GM21529 (cell line): ENCODE measurements around the gene SEMA3A.

Experiments
- ATAC-seq: cut with Tn5 transposase; IDR thresholded peaks from one replicate; pipeline ENCODE4 v1.9.1; 2021; ENCODE audit not compliant: unreplicated experiment

The SEMA3A gene

DNA sequence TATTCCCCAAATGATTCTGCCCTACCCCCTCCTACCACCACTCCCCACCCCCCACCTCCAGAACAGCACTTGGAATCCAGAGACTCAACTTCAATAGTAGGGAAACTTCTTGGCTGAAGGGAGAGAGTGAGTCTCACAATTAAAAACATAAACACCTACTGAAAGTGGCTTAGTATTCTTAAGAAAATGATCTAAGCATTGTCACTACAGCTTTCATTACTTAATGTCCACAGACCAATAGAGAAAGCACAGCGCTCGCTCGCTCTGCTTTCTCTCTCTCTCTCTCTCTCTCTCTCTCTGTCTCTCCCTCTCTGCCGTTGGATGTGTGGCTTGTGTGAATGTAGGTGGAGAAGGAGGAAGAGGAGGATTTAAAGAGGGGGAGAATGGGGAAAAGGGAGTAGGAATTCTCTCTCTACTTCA, 1.5 kb upstream of the SEMA3A start:
- no peak for ATAC-seq

DNA sequence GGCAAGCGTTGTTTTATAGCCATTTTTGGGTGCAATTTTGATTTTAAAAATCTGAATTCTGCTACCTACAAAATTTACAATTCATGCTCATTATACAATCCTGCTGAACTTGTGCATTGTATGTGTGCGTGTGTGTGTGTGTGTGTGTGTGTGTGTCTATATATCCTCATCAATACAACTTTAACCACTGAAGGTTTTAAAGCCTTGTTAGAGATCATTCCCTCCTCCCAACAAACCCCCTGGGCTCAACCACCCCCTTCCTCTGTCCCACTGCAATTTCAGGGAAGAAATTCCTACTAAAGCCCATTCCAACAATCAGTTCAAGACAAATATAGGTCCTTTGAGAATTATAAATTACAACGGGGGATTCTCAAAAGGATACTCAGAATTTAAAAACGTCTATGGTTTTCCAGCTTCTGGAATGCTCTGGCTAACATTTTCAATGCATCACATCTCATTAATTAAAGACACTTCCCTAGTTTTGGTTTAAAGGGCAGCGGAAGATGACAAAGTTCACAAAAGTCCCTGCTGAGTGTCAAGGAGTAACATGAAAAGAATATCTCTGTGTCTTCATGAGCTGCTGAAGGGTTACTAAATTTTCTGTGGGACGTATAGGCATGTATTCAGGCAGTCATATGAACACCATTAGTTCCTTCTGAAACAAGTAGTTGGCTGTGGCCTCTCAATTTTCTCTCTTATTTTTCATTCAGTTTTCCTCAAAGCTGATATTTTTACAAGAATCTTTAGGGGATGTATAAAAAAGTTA, 889 bp upstream of the SEMA3A start:
- ATAC-seq, result no peak

DNA sequence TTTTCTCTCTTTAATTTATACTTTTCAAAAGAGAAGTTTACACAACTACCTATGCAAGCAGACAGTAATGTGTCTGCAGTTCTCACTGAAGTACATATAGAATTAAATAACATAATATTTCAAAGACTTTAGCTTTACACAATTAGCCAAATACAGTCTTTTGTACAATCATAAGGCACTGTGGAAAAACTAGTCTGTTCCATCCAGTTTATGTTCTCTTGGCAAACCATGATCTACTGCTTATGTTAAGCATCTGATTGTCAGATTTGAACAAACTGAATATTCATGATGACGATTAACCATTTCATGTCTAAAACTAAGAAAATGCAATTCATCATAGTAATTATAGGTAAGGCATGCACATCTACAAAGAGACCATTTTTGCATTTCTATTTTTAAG, 842 bp downstream of the SEMA3A start:
- no peak for ATAC-seq

DNA sequence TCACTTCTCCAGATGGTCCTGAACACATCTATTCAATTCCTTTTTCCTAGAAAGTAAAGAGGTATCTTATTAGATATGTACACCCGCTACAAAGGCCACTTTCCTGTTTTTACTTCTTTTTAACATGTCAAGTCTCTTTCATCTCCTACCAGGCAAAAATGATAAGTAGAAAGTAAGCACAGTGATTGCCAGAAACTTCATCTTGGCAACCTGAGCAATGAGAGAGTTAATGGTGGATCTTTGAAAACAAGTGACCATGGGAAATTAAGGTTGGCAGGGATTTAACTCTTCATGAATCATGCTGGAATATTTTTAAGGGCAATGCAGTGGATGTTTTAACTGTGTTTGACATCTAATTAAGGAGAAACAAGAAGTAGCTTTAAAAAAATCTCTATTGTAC, 2.7 kb downstream of the SEMA3A start:
- ATAC-seq, result no peak

DNA sequence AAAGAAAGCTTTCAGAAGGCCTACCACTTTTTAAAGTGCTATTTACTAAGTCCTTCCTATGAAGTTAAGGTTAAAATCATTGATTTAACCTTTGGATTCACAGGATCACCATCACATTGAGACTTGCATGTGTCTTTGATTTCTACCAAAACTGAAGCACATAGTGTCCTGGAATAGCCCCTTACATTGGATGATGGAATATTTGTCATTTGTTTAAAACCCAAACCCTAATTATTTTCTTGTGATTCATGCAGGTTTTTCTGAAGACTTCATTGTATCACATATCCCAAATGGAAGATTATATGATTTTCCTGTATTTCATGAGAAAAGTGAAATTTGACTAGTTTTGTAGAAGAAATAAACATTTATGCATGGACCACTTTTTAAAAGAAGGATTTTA, 3.3 kb downstream of the SEMA3A start:
- ATAC-seq, result no peak

DNA sequence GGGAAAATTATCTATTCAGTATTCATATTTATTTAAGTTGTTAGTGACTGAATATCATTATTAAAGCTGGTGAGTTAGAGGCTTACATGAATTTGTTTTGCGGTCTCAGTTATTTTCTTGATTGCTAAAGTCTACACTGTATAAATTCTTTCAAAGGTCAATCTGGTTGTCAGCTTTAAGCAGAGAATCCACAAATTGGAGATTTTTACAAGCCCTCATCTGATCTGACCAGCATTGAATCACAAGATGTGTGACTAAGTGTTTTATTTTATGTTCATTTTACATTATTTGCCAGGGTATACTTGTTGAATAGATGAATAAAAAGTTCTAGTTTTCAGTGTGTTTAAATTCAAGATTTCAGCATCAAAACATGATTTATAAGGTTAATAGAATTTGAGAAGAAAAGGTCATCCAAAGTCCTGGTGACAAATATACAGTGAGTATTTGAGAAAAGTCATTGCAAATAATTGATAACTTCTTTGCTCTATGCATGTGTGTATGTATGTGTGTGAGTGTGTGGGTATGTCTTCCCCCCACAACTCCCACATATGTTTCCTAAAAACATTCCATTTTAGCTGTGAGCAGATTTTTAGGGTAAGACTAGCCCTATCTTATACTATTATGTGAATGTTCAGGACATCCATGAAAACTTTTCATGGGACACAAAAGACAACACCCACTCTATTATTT, 4.4 kb downstream of the SEMA3A start:
- no peak for ATAC-seq

DNA sequence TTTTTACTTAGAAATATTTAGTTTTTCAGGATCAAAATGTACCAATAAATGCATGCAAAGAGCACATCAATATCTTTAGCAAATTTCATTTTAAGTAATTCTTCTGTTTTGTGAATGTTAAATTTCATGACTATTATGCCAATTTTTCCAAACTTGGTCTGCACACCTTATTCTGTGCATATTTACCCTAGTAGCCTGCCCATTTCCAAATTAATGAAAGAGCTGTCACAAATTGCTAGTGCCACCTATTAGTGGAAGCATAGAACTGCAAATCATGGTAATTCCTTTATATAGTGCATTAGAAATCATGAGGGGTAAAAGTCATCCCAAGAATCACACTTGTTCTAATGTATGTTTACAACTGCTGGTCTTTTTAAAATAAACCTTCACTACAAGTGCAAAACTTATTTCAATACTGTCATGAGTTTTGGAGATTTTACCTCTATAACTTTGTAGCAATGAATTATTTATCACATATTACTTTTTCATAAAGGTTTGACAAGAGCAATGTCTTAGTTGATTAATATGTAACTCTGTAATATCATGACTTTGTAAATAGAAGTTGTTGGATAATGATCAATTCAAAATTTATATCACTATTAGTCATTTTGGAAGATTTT, 5.7 kb downstream of the SEMA3A start:
- no peak for ATAC-seq

DNA sequence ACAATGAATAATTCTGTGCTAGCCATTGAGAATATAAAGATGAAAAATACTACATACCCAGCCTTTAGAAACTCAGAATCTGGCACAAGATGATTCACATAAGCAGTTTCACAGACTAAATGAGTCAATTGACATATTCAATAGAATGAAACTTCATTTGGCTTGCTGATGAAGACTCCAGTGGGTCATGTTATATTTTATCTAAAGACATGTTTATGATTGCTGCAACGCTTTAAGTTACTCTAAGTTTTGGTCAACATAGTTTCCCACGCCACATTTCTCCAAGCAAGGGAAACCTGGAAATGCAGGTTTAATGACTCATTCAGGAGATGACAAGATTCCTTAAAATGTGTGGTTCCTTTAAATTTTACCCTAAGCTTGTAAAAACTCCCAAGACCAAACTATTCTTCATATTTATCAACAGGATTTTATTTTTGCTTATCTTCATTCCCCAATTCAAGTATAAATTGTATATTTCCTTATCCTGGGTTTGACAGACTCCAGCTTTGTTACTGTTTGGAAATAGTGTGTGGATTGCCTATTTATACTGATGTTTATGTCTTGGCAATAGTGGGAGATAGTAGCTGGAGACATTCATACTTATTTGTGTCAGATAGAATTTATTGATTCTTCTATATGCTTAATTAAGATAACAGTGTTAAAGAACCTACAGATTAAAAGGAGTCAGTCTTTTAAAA, 6.6 kb downstream of the SEMA3A start:
- ATAC-seq, result no peak

DNA sequence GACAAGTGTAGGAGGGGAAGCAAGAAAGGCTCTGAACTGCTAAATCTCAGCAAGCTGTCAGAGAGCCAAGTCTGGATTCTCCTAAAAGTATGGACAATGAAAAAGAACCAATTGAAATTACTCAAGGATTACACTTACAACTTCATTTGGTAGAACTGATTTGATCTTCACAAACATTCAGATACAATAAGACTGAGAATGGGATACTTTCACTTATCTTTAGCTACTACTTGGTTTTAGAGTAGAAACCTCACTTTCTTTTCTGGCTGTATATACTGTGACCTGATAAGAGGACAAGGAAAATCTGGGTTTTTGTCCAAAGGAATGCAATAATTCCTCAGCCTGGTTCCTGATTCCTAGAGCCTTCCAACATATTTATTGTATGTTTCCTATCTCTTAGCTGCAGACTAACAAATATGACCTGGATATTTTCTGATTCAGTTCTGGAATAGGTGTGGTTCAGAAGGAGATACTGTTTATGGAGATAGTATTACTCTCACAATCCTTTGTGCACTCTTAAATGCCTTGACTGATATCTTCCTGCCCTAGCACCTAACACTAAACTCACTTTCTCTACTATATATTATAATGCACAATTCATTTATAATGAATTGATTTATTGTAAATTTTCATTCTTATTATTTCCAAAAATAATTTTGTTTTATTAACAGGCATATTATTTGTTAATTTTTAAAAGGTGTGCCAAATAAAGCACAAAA, 7.3 kb downstream of the SEMA3A start:
- ATAC-seq, result no peak

DNA sequence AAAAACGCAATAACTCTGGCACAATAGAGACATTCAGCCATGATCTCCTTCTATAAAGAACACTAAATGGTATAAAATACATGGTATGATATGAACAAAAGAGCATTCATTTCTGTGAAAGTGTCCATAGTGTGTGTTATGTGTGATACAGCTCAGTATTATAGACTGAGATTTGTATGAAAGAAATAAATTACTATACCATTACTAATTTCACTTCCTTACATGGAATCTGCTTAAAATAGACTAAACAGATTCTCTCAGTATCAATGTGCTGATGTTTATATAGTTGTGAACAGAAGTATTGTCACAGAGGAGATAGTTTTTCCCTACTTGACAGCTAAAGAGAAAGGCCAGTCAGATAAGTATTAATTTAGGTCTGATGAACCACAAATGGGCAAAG, 10.8 kb downstream of the SEMA3A start:
- no peak for ATAC-seq

DNA sequence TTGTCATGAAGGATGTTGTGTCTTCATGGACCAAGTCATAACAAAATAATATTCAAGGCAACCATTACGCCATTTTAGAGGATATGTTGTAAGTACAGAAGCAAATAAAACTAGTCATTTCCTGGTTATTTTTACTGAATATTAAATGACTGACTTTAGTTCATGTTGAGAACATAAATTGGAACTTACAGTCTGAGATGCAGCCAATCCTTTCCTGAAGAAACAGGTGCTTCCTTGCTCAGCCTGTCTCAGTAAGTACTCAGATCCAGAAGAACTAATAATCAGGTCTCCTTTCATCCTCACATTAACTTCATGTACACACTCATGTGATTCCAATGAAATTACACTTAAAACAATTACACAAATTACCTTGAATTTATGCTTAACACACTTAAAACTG, 12.3 kb downstream of the SEMA3A start:
- no peak for ATAC-seq

DNA sequence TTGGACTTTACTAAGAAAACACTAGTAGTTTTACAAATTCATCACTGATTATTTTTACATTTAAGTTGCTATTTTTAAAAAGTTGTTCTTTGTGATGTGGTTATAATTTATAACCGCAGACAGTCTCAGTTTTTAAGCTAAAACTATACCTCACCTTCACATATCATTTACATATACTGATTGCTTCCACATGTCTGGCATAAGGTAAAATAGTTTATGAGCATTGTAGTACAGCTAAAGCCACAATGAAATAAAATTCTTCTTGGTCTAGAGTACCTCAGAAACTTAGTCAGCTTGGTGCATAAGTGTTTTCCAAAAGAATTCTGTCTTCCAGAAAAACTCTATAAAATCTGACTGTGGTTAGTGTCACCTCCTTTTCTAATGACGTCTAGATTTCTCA, 13.0 kb downstream of the SEMA3A start:
- no peak for ATAC-seq

DNA sequence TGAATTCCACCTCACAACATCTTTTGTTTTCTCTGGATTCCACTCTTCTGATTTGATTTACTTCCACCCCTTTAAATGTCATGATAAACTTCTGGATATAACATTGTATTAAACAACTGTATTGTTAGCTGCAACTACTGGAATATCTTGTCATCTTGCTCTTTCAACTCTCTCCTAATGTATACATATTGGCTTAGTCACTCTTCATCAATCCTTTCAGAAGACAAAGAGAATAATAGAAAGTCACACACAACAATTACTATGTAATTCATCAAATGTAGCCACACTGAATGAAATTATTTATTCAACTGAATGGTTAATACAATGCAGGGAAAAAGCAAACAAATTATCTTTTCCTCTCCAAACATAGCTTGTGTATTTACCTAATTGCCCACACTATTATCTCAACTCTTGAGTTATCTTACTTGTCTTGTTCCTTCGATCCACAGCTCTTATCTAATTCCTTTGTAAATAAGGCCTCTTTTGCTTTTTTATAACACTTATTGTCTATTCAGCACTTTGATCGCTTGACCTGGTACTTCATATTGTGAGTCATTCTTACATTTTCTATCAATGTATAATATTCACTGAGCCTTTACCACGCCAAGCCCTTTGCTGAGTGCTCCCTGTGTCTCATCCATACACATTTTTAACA, 16.7 kb downstream of the SEMA3A start:
- no peak for ATAC-seq

DNA sequence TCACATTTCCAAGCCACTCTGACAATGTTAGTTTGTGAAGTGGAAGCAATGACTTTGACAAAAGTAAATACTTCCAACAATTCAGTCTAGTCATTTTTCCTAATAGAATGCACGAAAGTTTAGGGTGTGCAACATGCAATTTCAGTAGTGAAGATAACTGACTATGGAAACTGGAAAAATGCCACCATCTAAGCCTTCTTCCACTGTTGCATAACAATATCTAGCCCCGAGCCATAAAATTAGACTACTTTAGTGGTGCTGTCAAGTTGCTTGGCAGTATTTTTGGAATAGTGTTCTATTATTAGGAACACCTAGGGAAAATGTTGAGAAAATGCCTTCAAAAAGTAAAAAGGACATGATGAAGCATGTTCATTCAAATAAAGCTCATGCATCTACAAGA, 17.9 kb downstream of the SEMA3A start:
- ATAC-seq, result no peak

DNA sequence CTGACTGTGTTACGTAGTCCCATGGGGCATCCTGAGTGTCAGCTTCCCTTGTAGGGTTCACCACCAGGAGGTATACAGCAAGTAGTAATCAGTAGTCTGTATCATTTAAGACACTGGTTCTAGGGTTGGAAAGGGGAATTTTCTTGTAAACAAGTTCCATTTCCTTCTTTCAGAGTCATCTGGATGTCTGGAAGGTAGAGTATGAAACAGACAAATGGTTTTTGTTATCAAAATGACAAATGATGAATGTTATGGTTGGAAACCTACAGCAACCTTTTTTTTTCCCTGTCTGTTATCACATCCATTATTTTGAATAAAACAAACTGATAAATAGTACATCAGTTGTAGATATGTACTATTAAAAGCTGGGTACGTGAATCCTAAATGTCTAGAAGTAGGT, 19.1 kb downstream of the SEMA3A start:
- ATAC-seq, result no peak

DNA sequence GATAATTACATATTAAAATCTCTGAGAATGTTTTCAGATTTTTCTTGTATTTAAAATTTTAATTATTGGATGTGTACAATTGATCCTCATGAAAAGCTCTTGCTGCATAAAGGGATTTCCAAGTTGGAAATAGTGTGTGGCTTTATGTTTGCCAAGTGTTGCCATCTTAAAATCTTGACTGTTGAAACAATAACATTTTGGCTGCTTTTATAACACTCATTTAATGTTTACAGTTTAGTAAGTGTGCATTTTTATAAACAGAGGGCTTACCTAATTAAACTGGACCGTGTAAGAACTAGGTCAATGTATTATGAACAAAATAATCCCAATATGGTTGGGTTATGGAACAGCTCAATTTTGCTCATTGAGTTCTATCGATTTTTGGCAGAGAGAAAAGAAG, 23.9 kb downstream of the SEMA3A start:
- no peak for ATAC-seq

DNA sequence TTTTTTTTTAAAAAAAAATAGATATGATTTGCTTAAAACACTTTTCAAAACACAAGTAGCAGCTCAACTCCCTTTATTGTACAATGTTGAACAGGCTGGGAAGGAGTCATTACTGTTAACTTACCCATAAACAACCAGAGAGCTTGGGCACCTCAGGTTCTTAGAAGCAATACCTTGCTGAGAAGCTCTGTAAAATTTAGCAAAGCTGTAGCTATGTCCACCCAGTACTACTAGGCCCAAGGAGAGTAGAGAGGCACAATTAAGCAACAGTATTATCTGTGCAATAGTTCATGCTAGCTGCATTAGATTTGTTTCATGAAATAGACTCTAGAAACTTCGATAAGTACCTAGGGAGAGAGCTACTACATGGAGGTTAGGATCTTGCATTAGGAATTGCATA, 32.0 kb downstream of the SEMA3A start:
- ATAC-seq, result no peak

DNA sequence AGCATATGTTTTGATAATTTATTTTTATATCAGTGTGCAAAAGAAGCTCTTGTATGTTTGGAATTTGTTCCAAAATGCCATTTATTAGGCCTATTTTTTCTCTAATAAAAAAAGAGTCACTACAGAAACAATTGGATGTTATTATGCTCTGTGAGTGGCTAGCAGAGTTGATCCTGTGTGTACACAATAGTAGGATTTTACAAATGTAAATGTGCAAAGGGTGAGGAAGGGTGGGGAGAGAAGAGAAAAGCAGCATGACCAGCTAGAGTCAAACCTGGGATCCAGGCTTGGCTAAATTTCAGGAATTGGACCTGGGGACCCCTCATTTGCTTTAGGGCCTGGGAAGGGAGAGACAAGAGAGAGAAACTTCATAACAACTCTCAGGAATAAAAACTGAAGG, 32.5 kb downstream of the SEMA3A start:
- no peak for ATAC-seq

DNA sequence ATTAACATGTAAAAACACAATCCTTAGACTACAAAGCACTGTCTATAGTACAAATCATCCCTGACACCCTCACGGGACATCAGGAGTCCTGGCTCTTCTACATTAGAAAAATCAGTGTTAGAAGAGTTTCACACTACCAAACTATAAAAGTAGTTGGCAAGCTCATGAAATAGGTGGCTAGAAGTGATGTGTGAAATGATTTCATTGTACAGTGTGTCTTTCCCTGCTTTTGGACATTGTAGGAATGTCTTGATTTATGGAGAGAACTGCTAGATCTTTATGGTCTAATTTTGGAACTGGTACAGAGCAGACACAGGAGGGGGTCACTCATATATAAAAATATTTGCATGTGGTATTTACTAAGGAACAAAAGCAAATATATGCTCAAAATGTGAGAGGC, 33.2 kb downstream of the SEMA3A start:
- ATAC-seq, result no peak

DNA sequence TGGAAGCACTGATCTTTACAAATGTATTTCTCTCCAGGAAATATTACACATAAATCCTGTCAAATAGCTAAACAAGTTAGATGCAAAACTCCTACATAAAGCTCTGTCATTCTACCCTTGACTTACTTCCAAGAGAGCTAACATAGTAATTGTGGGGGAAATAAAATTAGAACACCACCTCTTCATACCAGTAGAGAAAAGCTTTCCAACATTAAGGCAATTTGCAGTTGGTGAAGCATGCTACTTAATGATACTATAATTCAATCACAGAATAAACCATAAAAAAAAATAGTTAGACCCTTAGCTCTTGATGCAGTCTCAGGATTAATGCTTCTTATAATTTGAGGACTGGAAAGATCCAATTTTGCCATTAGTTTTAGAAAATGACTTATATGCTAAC, 35.2 kb downstream of the SEMA3A start:
- ATAC-seq, result no peak

DNA sequence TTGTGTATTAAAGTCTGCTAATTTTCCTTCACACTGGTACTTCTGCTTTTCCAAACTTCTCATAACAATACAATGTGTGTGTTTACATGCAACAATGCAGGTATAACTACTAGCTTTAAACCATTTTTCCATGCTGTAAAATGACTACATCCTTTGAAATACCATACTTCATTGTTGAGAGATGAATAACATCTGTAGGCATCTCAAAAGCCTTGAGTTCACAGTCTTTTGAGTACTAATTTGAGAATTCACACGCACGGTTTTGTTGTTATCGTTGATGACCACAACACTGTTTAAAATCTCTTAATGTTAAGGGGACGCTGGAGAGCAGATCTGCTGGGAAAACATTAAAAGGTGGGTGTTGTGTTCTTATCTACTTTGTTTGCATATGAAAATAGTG, 37.4 kb downstream of the SEMA3A start:
- no peak for ATAC-seq
